GM12878 (cell line): ENCODE results near the gene TRIM7. TPM values are rescaled to one million over a fixed set of nuclear protein-coding genes. Genes with fewer than 3 reads are reported as not detected.

Experiments used
- BACH1 ChIP-seq: fragments of 450-650 bp; IDR thresholded peaks from 2 replicates; pipeline ENCODE4 v1.6.1; 2017; ENCODE audit warnings: mild to moderate bottlenecking, borderline replicate concordance
- CBFB ChIP-seq: IDR thresholded peaks from 2 replicates; pipeline ENCODE4 v1.6.1; 2016; ENCODE audit warnings: antibody characterized with exemption, low read depth
- CBX5 ChIP-seq: sonication (generic); IDR thresholded peaks from 2 replicates; pipeline ENCODE4 v1.6.1; 2016; ENCODE audit warnings: low read depth, moderate library complexity, mild to moderate bottlenecking, inconsistent platforms
- CEBPB ChIP-seq, 2 experiments: fragments of 150-350 bp in 1 of 2; IDR thresholded peaks; 2 replicates each; pipeline ENCODE4 v1.6.1; 2012 to 2014; ENCODE audit warnings: low read depth in 2 of 2, low read length in 2 of 2, borderline replicate concordance in 1 of 2, inconsistent platforms in 1 of 2
- EZH2 ChIP-seq: IDR thresholded peaks from 2 replicates; pipeline ENCODE4 v1.6.1; 2012; ENCODE audit warnings: low read depth, mild to moderate bottlenecking, control low read depth, inconsistent platforms, low read length, borderline replicate concordance; ENCODE audit not compliant: control insufficient read depth
- GABPA ChIP-seq: IDR thresholded peaks from 2 replicates; pipeline ENCODE4 v1.6.1; 2014; ENCODE audit warnings: antibody characterized with exemption, low read depth, mild to moderate bottlenecking, inconsistent platforms
- HDAC2 ChIP-seq: fragments of 200-600 bp; sonication (generic); IDR thresholded peaks from 2 replicates; pipeline ENCODE4 v1.6.1; 2017
- JUNB ChIP-seq: IDR thresholded peaks from 2 replicates; pipeline ENCODE4 v1.6.1; 2016; ENCODE audit warnings: antibody characterized with exemption, mild to moderate bottlenecking
- NFXL1 ChIP-seq: fragments of 450-650 bp; IDR thresholded peaks from 2 replicates; pipeline ENCODE4 v1.6.1; 2017; ENCODE audit warnings: antibody characterized with exemption, mild to moderate bottlenecking, borderline replicate concordance
- NFYA ChIP-seq: IDR thresholded peaks from 2 replicates; pipeline ENCODE4 v1.6.1; 2011; ENCODE audit warnings: low read depth, mild to moderate bottlenecking, low read length, improper control_type of control experiment, borderline replicate concordance
- NFYB ChIP-seq: IDR thresholded peaks from 2 replicates; pipeline ENCODE4 v1.6.1; 2011; ENCODE audit warnings: low read depth, mild to moderate bottlenecking, low read length, improper control_type of control experiment, moderate library complexity; ENCODE audit not compliant: insufficient read depth
- PAX5 ChIP-seq: IDR thresholded peaks from 2 replicates; pipeline ENCODE4 v1.6.1; 2011; ENCODE audit warnings: low read depth, low read length, borderline replicate concordance
- POLR2A ChIP-seq: IDR thresholded peaks from 2 replicates; pipeline ENCODE4 v1.6.1; 2011; ENCODE audit warnings: low read depth, mild to moderate bottlenecking, low read length
- POLR2AphosphoS2 ChIP-seq: IDR thresholded peaks from 2 replicates; pipeline ENCODE4 v1.6.1; 2011; ENCODE audit warnings: low read depth, mild to moderate bottlenecking, low read length, improper control_type of control experiment, moderate library complexity
- RELA ChIP-seq: fragments of 450-650 bp; IDR thresholded peaks from 2 replicates; pipeline ENCODE4 v1.8.0; 2014; ENCODE audit warnings: borderline replicate concordance; ENCODE audit not compliant: partially characterized antibody
- RFX5 ChIP-seq: IDR thresholded peaks from 2 replicates; pipeline ENCODE4 v1.6.1; 2011; ENCODE audit warnings: low read depth, low read length, improper control_type of control experiment
- SIX5 ChIP-seq: IDR thresholded peaks from 2 replicates; pipeline ENCODE4 v1.6.1; 2011; ENCODE audit warnings: mild to moderate bottlenecking, low read depth, low read length, moderate library complexity; ENCODE audit not compliant: severe bottlenecking
- SMAD1 ChIP-seq: fragments of 450-650 bp; IDR thresholded peaks from 2 replicates; pipeline ENCODE4 v1.6.1; 2018; ENCODE audit warnings: mild to moderate bottlenecking, low read depth; ENCODE audit not compliant: partially characterized antibody
- SP1 ChIP-seq: IDR thresholded peaks from one replicate; pipeline ENCODE4 v1.6.1; 2011; ENCODE audit warnings: low read depth, low read length
- SUPT20H ChIP-seq: IDR thresholded peaks from 2 replicates; pipeline ENCODE4 v1.6.1; 2011; ENCODE audit warnings: low read depth, mild to moderate bottlenecking, low read length, moderate library complexity, borderline replicate concordance; ENCODE audit not compliant: control insufficient read depth
- YY1 ChIP-seq: IDR thresholded peaks from 2 replicates; pipeline ENCODE4 v1.6.1; 2011; ENCODE audit warnings: low read depth, mild to moderate bottlenecking, low read length
- polyA plus RNA-seq, 11 experiments: library from polyadenylated mRNA; depleted of rRNA in 4 of 11; unstranded in 6 of 11; stranded (reverse) in 5 of 11; fragments of >200 nt; fragmentation: Nextera tagmentation in 4 of 11; fragmentation: Illumina TruSeq in 1 of 11; extraction: Ambion mirVana in 4 of 11; extraction: Trizol in 1 of 11; gene quantifications; 1 replicate in 1 of 11; 2 replicates in 10 of 11; pipeline versions ENCODE4 v1.2.1 to v1.2.3, GENCODE V29; 2011 to 2016; ENCODE audit warnings: inconsistent platforms in 2 of 11, missing spikeins in 2 of 11, low read depth in 1 of 11
- total RNA-seq, 4 experiments: library from RNA; depleted of rRNA in 3 of 4; stranded (reverse); fragments of >200 nt in 3 of 4; fragmentation: Illumina TruSeq in 1 of 4; extraction: Trizol in 1 of 4; gene quantifications; 2 replicates each; pipeline versions ENCODE4 v1.2.1 to v1.2.3, GENCODE V29; 2013 to 2021
- TF ChIP-seq, protein P1 (sequence below): IDR thresholded peaks from 2 replicates; pipeline ENCODE4 v1.6.1; 2012; ENCODE audit warnings: low read depth, low read length, improper control_type of control experiment
- TF ChIP-seq, protein P2 (sequence below): fragments of 450-650 bp; IDR thresholded peaks from 2 replicates; pipeline ENCODE4 v1.6.1; 2014; ENCODE audit warnings: mild to moderate bottlenecking
- TF ChIP-seq, protein P3 (sequence below): fragments of 450-650 bp; IDR thresholded peaks from 2 replicates; pipeline ENCODE4 v1.6.1; 2016; ENCODE audit warnings: mild to moderate bottlenecking, moderate library complexity, borderline replicate concordance
- TF ChIP-seq, protein P4 (sequence below): IDR thresholded peaks from 2 replicates; pipeline ENCODE4 v1.6.1; 2012; ENCODE audit warnings: low read depth, low read length, improper control_type of control experiment

Gene TRIM7
- total and polyA plus RNA-seq, 10 of the 15 experiments (the other 5 are each of a cell fraction or from before 2014, with no cell fraction given) = 0.02 to 1.6 (median 0.41) TPM

DNA sequence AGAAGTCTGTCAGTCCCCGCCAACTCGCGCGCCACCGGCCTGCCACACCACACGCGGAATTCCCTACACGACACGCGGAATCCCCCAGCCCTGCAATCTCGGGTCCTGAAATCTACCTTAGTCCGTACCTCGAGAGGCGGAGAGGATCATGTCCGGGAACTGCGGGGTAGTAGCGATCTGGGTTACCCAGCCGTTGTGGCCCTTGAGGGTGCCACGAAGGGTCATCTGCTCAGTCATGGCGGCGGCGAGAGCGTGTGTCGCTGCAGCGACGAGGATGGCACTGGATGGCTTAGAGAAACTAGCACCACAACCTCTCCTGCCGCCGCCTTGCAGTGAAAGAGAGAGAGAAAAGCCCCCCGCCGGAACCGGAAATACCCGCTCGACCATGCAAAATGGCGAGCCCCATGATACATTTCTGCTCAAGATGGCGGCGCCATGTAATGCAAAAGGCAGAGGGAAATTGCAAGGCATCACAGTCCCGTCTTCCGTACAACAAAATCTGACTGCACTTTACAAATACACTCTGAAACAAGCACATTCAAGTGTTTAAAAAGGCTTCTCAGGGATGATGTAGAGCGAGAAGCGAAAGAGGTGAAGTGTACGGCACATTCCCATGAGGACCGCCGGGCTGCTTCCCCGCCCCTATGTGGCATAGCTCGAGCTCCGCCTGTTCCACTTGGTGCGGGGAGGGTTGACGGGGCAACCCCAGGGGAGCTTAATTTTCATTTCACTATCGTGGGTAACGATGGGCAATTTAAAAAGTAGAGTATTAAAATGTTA, 38.8 kb upstream of the TRIM7 start, which contains the start of gene RACK1 (continued):
- TF ChIP-seq POLR2AphosphoS2 (peak; percentile 95), POLR2A (peak; percentile 99), CBX5 (0 out of 2 replicates have a peak, but pooled peaks have one; percentile 18), EZH2 (no peak), SMAD1 (peak; percentile 78), PAX5 (peak; percentile 31; the same call in 1 of the 2 replicates), CBFB (peak; percentile 96), SIX5 (peak; percentile 70), CEBPB (IDR thresholded peaks at IDR 0.05; ENCODE audit: borderline replicate concordance in 1 of 2, low read depth in 2 of 2, low read length in 2 of 2) (no peak), NFXL1 (no peak), GABPA (peak; percentile 97), RELA (peak; percentile 66), BACH1 (peak; percentile 36; the same call in 1 of the 2 replicates), NFYB (no peak), SP1 (peak; percentile 33), NFYA (no peak), SUPT20H (no peak), HDAC2 (no peak), YY1 (peak; percentile 100), RFX5 (0 out of 2 replicates have a peak, but pooled peaks have one; percentile 15), JUNB (peak; percentile 12; the same call in 1 of the 2 replicates)
- TF ChIP-seq, protein P1, sequence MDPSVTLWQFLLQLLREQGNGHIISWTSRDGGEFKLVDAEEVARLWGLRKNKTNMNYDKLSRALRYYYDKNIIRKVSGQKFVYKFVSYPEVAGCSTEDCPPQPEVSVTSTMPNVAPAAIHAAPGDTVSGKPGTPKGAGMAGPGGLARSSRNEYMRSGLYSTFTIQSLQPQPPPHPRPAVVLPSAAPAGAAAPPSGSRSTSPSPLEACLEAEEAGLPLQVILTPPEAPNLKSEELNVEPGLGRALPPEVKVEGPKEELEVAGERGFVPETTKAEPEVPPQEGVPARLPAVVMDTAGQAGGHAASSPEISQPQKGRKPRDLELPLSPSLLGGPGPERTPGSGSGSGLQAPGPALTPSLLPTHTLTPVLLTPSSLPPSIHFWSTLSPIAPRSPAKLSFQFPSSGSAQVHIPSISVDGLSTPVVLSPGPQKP = peak; percentile 95
- TF ChIP-seq, protein P2, sequence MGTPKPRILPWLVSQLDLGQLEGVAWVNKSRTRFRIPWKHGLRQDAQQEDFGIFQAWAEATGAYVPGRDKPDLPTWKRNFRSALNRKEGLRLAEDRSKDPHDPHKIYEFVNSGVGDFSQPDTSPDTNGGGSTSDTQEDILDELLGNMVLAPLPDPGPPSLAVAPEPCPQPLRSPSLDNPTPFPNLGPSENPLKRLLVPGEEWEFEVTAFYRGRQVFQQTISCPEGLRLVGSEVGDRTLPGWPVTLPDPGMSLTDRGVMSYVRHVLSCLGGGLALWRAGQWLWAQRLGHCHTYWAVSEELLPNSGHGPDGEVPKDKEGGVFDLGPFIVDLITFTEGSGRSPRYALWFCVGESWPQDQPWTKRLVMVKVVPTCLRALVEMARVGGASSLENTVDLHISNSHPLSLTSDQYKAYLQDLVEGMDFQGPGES = no peak
- TF ChIP-seq, protein P3, sequence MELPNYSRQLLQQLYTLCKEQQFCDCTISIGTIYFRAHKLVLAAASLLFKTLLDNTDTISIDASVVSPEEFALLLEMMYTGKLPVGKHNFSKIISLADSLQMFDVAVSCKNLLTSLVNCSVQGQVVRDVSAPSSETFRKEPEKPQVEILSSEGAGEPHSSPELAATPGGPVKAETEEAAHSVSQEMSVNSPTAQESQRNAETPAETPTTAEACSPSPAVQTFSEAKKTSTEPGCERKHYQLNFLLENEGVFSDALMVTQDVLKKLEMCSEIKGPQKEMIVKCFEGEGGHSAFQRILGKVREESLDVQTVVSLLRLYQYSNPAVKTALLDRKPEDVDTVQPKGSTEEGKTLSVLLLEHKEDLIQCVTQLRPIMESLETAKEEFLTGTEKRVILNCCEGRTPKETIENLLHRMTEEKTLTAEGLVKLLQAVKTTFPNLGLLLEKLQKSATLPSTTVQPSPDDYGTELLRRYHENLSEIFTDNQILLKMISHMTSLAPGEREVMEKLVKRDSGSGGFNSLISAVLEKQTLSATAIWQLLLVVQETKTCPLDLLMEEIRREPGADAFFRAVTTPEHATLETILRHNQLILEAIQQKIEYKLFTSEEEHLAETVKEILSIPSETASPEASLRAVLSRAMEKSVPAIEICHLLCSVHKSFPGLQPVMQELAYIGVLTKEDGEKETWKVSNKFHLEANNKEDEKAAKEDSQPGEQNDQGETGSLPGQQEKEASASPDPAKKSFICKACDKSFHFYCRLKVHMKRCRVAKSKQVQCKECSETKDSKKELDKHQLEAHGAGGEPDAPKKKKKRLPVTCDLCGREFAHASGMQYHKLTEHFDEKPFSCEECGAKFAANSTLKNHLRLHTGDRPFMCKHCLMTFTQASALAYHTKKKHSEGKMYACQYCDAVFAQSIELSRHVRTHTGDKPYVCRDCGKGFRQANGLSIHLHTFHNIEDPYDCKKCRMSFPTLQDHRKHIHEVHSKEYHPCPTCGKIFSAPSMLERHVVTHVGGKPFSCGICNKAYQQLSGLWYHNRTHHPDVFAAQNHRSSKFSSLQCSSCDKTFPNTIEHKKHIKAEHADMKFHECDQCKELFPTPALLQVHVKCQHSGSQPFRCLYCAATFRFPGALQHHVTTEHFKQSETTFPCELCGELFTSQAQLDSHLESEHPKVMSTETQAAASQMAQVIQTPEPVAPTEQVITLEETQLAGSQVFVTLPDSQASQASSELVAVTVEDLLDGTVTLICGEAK = peak; percentile 96
- TF ChIP-seq, protein P4, sequence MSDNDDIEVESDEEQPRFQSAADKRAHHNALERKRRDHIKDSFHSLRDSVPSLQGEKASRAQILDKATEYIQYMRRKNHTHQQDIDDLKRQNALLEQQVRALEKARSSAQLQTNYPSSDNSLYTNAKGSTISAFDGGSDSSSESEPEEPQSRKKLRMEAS = peak; percentile 77
